GM19025 (cell line): ENCODE data around the gene DNAJC15.
A peak's percentile ranks its signal among the peaks of the same experiment; 100 is the strongest.
"Not testable (repeated sequence)": the region's sequence is repeated elsewhere in the genome, so short reads cannot be mapped to it uniquely, and the experiment has no call there.

Experiments used
- ATAC-seq: cut with Tn5 transposase; IDR thresholded peaks from one replicate; pipeline ENCODE4 v1.9.1; 2021; ENCODE audit warnings: mild to moderate bottlenecking, low read depth, moderate library complexity; ENCODE audit not compliant: unreplicated experiment

DNAJC15 gene

GRCh38 chr13:43041369-43041921 lies 18.1 kb downstream of the DNAJC15 start:
- peak; percentile 67 for ATAC-seq

- ATAC-seq: no peak
Observed at GRCh38 chr13:43042410-43042921, 19.1 kb downstream of the DNAJC15 start.

- ATAC-seq: no peak
Observed at GRCh38 chr13:43044720-43045301, 21.4 kb downstream of the DNAJC15 start.

- not testable (repeated sequence) for ATAC-seq
Observed at GRCh38 chr13:43045302-43045773, 22.0 kb downstream of the DNAJC15 start.

GRCh38 chr13:43046259-43046658 lies 22.9 kb downstream of the DNAJC15 start:
- no peak for ATAC-seq

GRCh38 chr13:43054803-43055802 lies 31.7 kb downstream of the DNAJC15 start:
- ATAC-seq: no peak

GRCh38 chr13:43057653-43058317 lies 34.4 kb downstream of the DNAJC15 start:
- ATAC-seq: no peak

- ATAC-seq: no peak
Observed at GRCh38 chr13:43058318-43058674, 34.9 kb downstream of the DNAJC15 start.

GRCh38 chr13:43058831-43059230 lies 35.4 kb downstream of the DNAJC15 start:
- ATAC-seq: no peak

- ATAC-seq: not testable (repeated sequence)
Observed at GRCh38 chr13:43059779-43060178, 36.4 kb downstream of the DNAJC15 start.

GRCh38 chr13:43060806-43061205 lies 37.4 kb downstream of the DNAJC15 start:
- not testable (repeated sequence) for ATAC-seq

GRCh38 chr13:43061496-43062280 lies 38.3 kb downstream of the DNAJC15 start:
- no peak for ATAC-seq

- no peak for ATAC-seq
Observed at GRCh38 chr13:43071824-43072223, 48.4 kb downstream of the DNAJC15 start.

- no peak for ATAC-seq
Observed at GRCh38 chr13:43072394-43072793, 49.0 kb downstream of the DNAJC15 start.

- ATAC-seq: peak; percentile 69
Observed at GRCh38 chr13:43074824-43075510, 51.6 kb downstream of the DNAJC15 start.

- ATAC-seq: peak; percentile 8
Observed at GRCh38 chr13:43075511-43075902, 52.1 kb downstream of the DNAJC15 start.

GRCh38 chr13:43077046-43077445 lies 53.7 kb downstream of the DNAJC15 start:
- no peak for ATAC-seq

- no peak for ATAC-seq
Observed at GRCh38 chr13:43077461-43077860, 54.1 kb downstream of the DNAJC15 start.

GRCh38 chr13:43077906-43078305 lies 54.5 kb downstream of the DNAJC15 start:
- no peak for ATAC-seq
